GM12878 (cell line): ENCODE data around the gene MED13L.

ENCODE experiments used
- CREB1 ChIP-seq: IDR thresholded peaks from 2 replicates; pipeline ENCODE4 v1.6.1; 2012; ENCODE audit warnings: low read depth, mild to moderate bottlenecking, inconsistent platforms
- MEF2B ChIP-seq: fragments of 450-650 bp; IDR thresholded peaks from 2 replicates; pipeline ENCODE4 v1.6.1; 2018; ENCODE audit warnings: mild to moderate bottlenecking, moderate library complexity; ENCODE audit not compliant: partially characterized antibody, poor library complexity, severe bottlenecking
- POLR2AphosphoS5 ChIP-seq: IDR thresholded peaks from 2 replicates; pipeline ENCODE4 v1.6.1; 2011; ENCODE audit warnings: mild to moderate bottlenecking, low read length, inconsistent platforms
- TF ChIP-seq, protein P1 (sequence below): fragments of 150-350 bp; IDR thresholded peaks from 2 replicates; pipeline ENCODE4 v1.6.1; 2016; ENCODE audit warnings: low read depth, low read length

GRCh38 chr12:115983226-115983798 is 294.2 kb downstream of the MED13L start:
- TF ChIP-seq MEF2B (no peak), CREB1 (no peak), POLR2AphosphoS5 (no peak)
- TF ChIP-seq, protein P1, sequence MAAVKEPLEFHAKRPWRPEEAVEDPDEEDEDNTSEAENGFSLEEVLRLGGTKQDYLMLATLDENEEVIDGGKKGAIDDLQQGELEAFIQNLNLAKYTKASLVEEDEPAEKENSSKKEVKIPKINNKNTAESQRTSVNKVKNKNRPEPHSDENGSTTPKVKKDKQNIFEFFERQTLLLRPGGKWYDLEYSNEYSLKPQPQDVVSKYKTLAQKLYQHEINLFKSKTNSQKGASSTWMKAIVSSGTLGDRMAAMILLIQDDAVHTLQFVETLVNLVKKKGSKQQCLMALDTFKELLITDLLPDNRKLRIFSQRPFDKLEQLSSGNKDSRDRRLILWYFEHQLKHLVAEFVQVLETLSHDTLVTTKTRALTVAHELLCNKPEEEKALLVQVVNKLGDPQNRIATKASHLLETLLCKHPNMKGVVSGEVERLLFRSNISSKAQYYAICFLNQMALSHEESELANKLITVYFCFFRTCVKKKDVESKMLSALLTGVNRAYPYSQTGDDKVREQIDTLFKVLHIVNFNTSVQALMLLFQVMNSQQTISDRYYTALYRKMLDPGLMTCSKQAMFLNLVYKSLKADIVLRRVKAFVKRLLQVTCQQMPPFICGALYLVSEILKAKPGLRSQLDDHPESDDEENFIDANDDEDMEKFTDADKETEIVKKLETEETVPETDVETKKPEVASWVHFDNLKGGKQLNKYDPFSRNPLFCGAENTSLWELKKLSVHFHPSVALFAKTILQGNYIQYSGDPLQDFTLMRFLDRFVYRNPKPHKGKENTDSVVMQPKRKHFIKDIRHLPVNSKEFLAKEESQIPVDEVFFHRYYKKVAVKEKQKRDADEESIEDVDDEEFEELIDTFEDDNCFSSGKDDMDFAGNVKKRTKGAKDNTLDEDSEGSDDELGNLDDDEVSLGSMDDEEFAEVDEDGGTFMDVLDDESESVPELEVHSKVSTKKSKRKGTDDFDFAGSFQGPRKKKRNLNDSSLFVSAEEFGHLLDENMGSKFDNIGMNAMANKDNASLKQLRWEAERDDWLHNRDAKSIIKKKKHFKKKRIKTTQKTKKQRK, result no peak
